Progenitor cell of endocrine pancreas (in vitro differentiated cells): ENCODE data around the gene POLN. TPM values are rescaled to one million over a fixed set of nuclear protein-coding genes. Genes with fewer than 3 reads are reported as not detected.

ENCODE experiments used
- DNase-seq: peaks from one replicate; pipeline ENCODE4 v3.0.0; 2021; ENCODE audit warnings: low spot score; ENCODE audit not compliant: unreplicated experiment
- H3K27ac Mint-ChIP-seq: 2 replicates; pipeline ENCODE4 v1.8.0; 2021; ENCODE audit warnings: mild to moderate bottlenecking, moderate library complexity, mixed read lengths
- H3K27me3 Mint-ChIP-seq: 2 replicates; pipeline ENCODE4 v1.8.0; 2021; ENCODE audit warnings: mixed read lengths
- H3K36me3 Mint-ChIP-seq: 2 replicates; pipeline ENCODE4 v1.8.0; 2022; ENCODE audit warnings: mixed read lengths; ENCODE audit not compliant: insufficient read depth
- H3K4me1 Mint-ChIP-seq: 2 replicates; pipeline ENCODE4 v1.8.0; 2021; ENCODE audit warnings: low read depth, mixed read lengths
- H3K4me3 Mint-ChIP-seq: 2 replicates; pipeline ENCODE4 v1.8.0; 2021; ENCODE audit warnings: low read depth, mild to moderate bottlenecking, moderate library complexity, mixed read lengths
- H3K9me3 Mint-ChIP-seq: 2 replicates; pipeline ENCODE4 v1.8.0; 2021; ENCODE audit warnings: low read depth, mixed read lengths
- CTCF ChIP-seq: fragments of 200-600 bp; sonication (generic); IDR thresholded peaks from one replicate; pipeline ENCODE4 v1.5.0; 2021; ENCODE audit warnings: antibody characterized with exemption, mild to moderate bottlenecking; ENCODE audit not compliant: unreplicated experiment
- total RNA-seq: library from RNA; stranded (reverse); gene quantifications from 2 replicates; pipeline ENCODE4 v1.2.1, GENCODE V29; 2021

The POLN gene
- total RNA-seq, 1 donor from 2014 or later, result 5.9 TPM

DNA sequence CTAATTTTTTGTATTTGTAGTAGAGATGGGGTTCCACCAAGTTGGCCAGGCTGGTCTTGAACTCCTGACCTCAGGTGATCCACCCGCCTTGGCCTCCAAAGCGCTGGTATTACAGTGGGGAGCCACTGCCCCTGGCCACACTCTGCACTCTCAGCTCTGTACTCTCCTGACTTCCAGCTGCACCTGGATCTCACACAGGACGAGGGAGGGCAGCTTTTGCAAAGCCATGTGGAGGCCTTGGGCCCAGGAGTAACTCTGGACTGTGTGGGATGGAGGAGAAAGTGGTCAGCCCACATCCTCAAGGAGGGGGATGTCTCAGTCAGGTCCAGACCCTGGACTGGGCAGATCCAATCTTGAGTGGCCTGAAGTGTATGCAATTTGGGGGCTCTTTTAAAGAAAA is 159.8 kb downstream of the POLN start:
- TF ChIP-seq CTCF, result no peak
- no peaks in the 10 kb centered on the region for H3K9me3 Mint-ChIP-seq
- peaks cover 20% of the 10 kb centered on the region for H3K27me3 Mint-ChIP-seq
- no peak for DNase-seq
- no peaks in the 10 kb centered on the region for H3K36me3 Mint-ChIP-seq
- no peaks in the 10 kb centered on the region for H3K4me1 Mint-ChIP-seq
- no peak overlapping the region for H3K4me3 Mint-ChIP-seq
- no peak overlapping the region for H3K27ac Mint-ChIP-seq

DNA sequence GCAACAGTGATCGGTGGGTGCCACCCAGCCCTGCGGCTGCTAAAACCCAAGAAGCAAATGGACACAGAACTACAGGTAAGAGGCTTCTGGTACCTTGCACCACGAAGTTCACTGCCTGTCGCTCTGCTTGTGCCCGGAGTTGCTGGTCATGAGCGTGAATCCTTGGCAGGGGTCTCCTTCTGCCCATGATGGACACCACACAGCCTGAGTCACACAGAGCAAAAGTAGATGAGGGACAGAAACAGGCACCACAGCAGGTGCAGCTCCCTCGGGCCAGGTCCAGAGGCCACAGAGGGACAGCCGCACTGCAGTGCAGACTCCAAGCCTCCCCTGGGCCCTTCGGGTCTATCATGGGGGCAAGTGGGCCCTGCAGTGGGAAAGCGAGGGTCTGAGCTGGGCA is 160.4 kb downstream of the POLN start:
- peaks cover 20% of the 10 kb centered on the region for H3K27me3 Mint-ChIP-seq
- H3K4me1 Mint-ChIP-seq, result no peaks in the 10 kb centered on the region

GRCh38 chr4:2080429-2081300 is 161.3 kb downstream of the POLN start:
- no peaks in the 10 kb centered on the region for H3K9me3 Mint-ChIP-seq

More for the DNA sequence above, 160.4 kb downstream of the POLN start:
- H3K36me3 Mint-ChIP-seq, result no peaks in the 10 kb centered on the region
- no peak overlapping the region for H3K4me3 Mint-ChIP-seq
- TF ChIP-seq CTCF, result no peak
- no peak overlapping the region for H3K27ac Mint-ChIP-seq
- no peaks in the 10 kb centered on the region for H3K9me3 Mint-ChIP-seq
- no peak for DNase-seq

DNA sequence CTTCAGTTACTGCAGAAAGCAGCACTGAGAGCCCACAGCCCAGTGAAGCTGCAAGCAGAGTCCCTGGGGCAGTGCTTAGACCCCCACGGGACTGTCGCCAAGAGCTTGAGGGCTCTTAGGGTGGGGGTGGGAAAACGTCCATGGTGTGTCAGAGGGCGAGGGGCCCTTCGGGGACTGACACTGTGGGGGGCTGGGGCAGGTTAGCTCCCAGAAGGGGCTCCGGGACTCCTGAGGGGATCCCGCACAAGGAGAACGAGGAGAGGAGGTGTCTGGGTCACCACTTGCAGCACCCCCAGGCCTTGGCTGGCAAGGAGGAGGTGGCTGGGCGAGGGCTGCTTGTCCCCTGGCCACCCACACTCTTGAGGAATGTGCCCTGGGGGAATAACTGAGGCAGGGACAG is 162.0 kb downstream of the POLN start:
- DNase-seq, result no peak
- H3K9me3 Mint-ChIP-seq, result no peaks in the 10 kb centered on the region
- H3K27me3 Mint-ChIP-seq, result peaks cover 20% of the 10 kb centered on the region
- H3K4me1 Mint-ChIP-seq, result no peaks in the 10 kb centered on the region
- TF ChIP-seq CTCF, result no peak
- H3K4me3 Mint-ChIP-seq, result no peak overlapping the region
- H3K36me3 Mint-ChIP-seq, result no peaks in the 10 kb centered on the region
- no peak overlapping the region for H3K27ac Mint-ChIP-seq

More at GRCh38 chr4:2080429-2081300, 161.3 kb downstream of the POLN start:
- DNase-seq, result no peak
- H3K36me3 Mint-ChIP-seq, result no peaks in the 10 kb centered on the region
- no peak overlapping the region for H3K4me3 Mint-ChIP-seq
- no peak for TF ChIP-seq CTCF
- peaks cover 20% of the 10 kb centered on the region for H3K27me3 Mint-ChIP-seq
- no peak overlapping the region for H3K27ac Mint-ChIP-seq
- no peaks in the 10 kb centered on the region for H3K4me1 Mint-ChIP-seq

DNA sequence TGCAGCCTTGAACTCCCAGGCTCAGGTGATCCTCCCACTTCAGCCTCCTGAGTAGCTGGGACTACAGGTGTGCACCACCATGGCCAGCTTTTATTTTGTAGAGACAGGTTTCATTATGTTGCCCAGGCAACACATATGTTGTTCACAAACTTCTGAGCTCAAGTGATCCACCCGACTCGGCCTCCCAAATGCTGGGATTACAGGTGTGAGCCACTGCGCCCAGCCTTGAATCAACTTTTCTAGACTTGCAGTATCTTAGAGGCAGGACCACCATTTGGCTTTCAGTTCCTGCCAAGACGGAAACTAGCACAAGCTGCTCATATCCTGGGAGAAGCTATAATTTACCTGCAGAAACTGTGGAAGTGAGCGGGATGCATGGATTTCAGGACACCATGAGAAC is 162.9 kb downstream of the POLN start:
- no peak for TF ChIP-seq CTCF
- Mint-ChIP-seq H3K4me3 (no peak overlapping the region), H3K27ac (no peak overlapping the region), H3K9me3 (no peaks in the 10 kb centered on the region), H3K27me3 (peaks cover 17% of the 10 kb centered on the region), H3K4me1 (no peaks in the 10 kb centered on the region), H3K36me3 (no peaks in the 10 kb centered on the region)
- no peak for DNase-seq
